DND-41 (cell line): Measurements from ENCODE around the gene OXTR.

Source experiments
- ATAC-seq: fragments of 200-7000 bp; cut with Tn5 transposase; 3 replicates; pipeline ENCODE4 v1.9.1; 2021; ENCODE audit warnings: low read depth; ENCODE audit not compliant: insufficient read depth
- DNase-seq: peaks from one replicate; pipeline ENCODE4 v3.0.0-alpha.2; 2020
- H2AFZ ChIP-seq: 2 replicates; pipeline ENCODE4 v1.6.0; 2012; ENCODE audit warnings: low read depth, low read length
- H3K27ac ChIP-seq: 2 replicates; pipeline ENCODE4 v1.5.1; 2012; ENCODE audit warnings: low read length, inconsistent platforms
- H3K27me3 ChIP-seq: fragments of 200-600 bp; sonication (generic); 2 replicates; pipeline ENCODE4 v1.6.0; 2012; ENCODE audit warnings: low read length, mild to moderate bottlenecking, inconsistent platforms; ENCODE audit not compliant: insufficient read depth, poor library complexity
- H3K36me3 ChIP-seq: 2 replicates; pipeline ENCODE4 v1.5.1; 2012; ENCODE audit warnings: low read length, inconsistent platforms; ENCODE audit not compliant: insufficient read depth
- H3K4me1 ChIP-seq: 2 replicates; pipeline ENCODE4 v1.5.1; 2012; ENCODE audit warnings: mild to moderate bottlenecking, low read length; ENCODE audit not compliant: insufficient read depth
- H3K4me2 ChIP-seq: 2 replicates; pipeline ENCODE4 v1.6.0; 2012; ENCODE audit warnings: mild to moderate bottlenecking, moderate library complexity, low read length, inconsistent platforms; ENCODE audit not compliant: insufficient read depth
- H3K4me3 ChIP-seq, 2 experiments: fragments of 200-600 bp in 1 of 2; shearing (Covaris generic) in 1 of 2; 2 replicates each; pipeline ENCODE4 v1.5.1; 2012 to 2016; ENCODE audit warnings: inconsistent platforms in 2 of 2, low read length in 2 of 2, mild to moderate bottlenecking in 2 of 2, low read depth in 1 of 2, moderate library complexity in 1 of 2
- H3K79me2 ChIP-seq: 2 replicates; pipeline ENCODE4 v1.6.0; 2012; ENCODE audit warnings: low read length, inconsistent platforms; ENCODE audit not compliant: insufficient read depth
- H3K9ac ChIP-seq: 2 replicates; pipeline ENCODE4 v1.6.0; 2012; ENCODE audit warnings: low read depth, mild to moderate bottlenecking, inconsistent platforms, low read length, moderate library complexity
- H3K9me3 ChIP-seq: 2 replicates; pipeline ENCODE4 v1.5.1; 2012; ENCODE audit warnings: low read length, moderate library complexity, mild to moderate bottlenecking, inconsistent platforms; ENCODE audit not compliant: insufficient read depth, severe bottlenecking
- H4K20me1 ChIP-seq: 2 replicates; pipeline ENCODE4 v1.6.0; 2012; ENCODE audit warnings: low read length; ENCODE audit not compliant: insufficient read depth
- EZH2 ChIP-seq: IDR thresholded peaks from 3 replicates; pipeline ENCODE4 v1.6.1; 2012; ENCODE audit warnings: borderline replicate concordance, low read depth, mild to moderate bottlenecking, moderate library complexity, low read length, inconsistent platforms; ENCODE audit not compliant: severe bottlenecking
- TF ChIP-seq, protein P1 (sequence below): IDR thresholded peaks from 2 replicates; pipeline ENCODE4 v1.5.1; 2012; ENCODE audit warnings: borderline replicate concordance, low read length, moderate library complexity, mild to moderate bottlenecking; ENCODE audit not compliant: poor library complexity, severe bottlenecking; ENCODE audit errors: extremely low read depth

OXTR gene

DNA sequence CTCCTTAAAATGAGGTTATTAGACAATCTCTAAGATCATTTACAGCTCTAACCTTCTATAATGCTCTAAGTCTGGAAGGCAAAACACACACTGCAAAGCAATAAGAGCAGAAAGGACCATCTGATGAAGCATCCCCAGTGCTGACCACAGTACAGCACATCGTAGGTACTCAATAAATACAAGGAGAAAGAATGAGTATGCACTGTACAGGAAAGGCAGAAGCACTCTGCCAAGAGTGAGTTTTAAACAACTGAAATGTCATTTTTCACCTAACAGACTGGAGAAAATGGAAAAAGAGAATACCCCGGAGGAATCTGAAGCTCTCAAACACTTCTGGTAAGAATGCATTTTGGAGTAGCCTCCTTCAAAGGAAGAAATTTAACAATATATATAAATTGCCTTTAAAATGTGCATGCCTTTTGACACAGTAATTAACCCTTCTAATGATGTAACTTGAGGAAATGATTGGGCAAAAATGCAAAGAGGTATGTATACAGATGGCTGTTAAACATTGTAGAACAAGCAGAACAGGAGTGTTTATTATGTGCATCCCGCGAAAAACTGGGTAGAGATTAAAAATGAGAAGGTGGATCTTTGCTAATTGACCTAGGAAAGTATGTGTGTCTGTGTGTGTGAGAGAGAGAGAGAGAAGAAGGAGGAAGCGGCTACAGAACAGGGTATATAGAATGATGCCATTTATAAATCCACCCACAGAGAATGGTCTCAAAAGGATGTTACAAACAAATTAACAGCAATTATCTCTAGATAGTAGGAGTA is 8.0 kb upstream of the OXTR start:
- H3K4me2 ChIP-seq: no peak overlapping the region
- H4K20me1 ChIP-seq: no peaks in the 10 kb centered on the region
- TF ChIP-seq, protein P1, sequence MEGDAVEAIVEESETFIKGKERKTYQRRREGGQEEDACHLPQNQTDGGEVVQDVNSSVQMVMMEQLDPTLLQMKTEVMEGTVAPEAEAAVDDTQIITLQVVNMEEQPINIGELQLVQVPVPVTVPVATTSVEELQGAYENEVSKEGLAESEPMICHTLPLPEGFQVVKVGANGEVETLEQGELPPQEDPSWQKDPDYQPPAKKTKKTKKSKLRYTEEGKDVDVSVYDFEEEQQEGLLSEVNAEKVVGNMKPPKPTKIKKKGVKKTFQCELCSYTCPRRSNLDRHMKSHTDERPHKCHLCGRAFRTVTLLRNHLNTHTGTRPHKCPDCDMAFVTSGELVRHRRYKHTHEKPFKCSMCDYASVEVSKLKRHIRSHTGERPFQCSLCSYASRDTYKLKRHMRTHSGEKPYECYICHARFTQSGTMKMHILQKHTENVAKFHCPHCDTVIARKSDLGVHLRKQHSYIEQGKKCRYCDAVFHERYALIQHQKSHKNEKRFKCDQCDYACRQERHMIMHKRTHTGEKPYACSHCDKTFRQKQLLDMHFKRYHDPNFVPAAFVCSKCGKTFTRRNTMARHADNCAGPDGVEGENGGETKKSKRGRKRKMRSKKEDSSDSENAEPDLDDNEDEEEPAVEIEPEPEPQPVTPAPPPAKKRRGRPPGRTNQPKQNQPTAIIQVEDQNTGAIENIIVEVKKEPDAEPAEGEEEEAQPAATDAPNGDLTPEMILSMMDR: no peak
- no peak for TF ChIP-seq EZH2
- ATAC-seq (no peak), DNase-seq (no peak)
- H2AFZ ChIP-seq: no peak overlapping the region
- H3K9ac ChIP-seq: no peak overlapping the region
- no peaks in the 10 kb centered on the region for H3K27me3 ChIP-seq
- no peak overlapping the region for H3K4me3 ChIP-seq
- no peaks in the 10 kb centered on the region for H3K36me3 ChIP-seq
- H3K4me1 ChIP-seq: no peaks in the 10 kb centered on the region
- H3K79me2 ChIP-seq: no peaks in the 10 kb centered on the region
- no peaks in the 10 kb centered on the region for H3K9me3 ChIP-seq
- H3K27ac ChIP-seq: no peak overlapping the region

DNA sequence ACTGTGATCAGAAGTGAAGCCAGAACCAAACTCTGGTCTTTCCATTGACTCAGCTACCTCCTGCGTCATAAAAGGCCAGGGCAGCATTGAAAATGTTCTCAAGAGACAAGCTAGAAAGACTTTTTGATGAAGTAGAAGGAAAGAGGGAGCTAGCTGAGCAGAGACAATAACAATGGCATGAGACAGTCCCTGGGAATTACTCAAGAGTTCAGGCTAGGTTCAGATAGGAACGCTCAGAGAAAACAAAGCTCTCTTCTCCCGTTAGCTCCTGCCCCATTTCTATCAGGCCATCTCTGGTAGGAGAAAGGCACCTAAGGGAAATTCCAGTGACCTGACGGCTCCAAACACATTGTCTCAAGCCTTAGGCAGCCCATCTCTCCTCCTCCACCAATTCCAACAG is 7.0 kb upstream of the OXTR start:
- Histone ChIP-seq H3K9ac (no peak overlapping the region), H3K27me3 (no peaks in the 10 kb centered on the region), H3K27ac (no peak overlapping the region), H3K79me2 (no peaks in the 10 kb centered on the region), H3K36me3 (no peaks in the 10 kb centered on the region), H3K4me2 (no peak overlapping the region), H3K4me1 (no peaks in the 10 kb centered on the region), H3K9me3 (no peaks in the 10 kb centered on the region), H4K20me1 (no peaks in the 10 kb centered on the region), H3K4me3 (no peak overlapping the region), H2AFZ (no peak overlapping the region)
- TF ChIP-seq, protein P1: no peak
- no peak for TF ChIP-seq EZH2
- DNase-seq (no peak), ATAC-seq (no peak)

DNA sequence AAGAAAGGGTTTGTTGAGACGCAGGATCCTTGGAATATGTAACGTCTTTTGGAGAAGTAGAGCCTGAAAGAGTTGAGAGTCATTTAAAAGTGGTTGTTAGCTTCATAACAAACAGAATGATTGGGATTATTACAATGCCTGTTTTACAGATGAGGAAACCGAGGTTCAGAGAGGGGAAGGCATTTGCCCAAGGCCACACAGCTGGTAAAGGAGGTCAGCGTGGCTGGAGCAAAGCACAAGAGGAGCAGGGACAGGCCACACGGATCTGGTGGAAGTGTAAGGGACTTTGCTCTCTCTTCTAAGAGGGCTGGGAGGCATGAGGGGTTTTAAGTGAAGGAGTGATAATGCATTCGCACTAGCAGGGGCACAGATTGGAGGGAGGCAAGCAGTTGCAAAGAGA is 6.2 kb upstream of the OXTR start:
- H3K27ac ChIP-seq: no peak overlapping the region
- H2AFZ ChIP-seq: no peak overlapping the region
- H3K4me2 ChIP-seq: no peak overlapping the region
- TF ChIP-seq EZH2: no peak
- TF ChIP-seq, protein P1: no peak
- H3K4me3 ChIP-seq: no peak overlapping the region
- H3K4me1 ChIP-seq: no peaks in the 10 kb centered on the region
- H4K20me1 ChIP-seq: no peaks in the 10 kb centered on the region
- DNase-seq (no peak), ATAC-seq (no peak)
- no peaks in the 10 kb centered on the region for H3K9me3 ChIP-seq
- no peaks in the 10 kb centered on the region for H3K36me3 ChIP-seq
- H3K79me2 ChIP-seq: no peaks in the 10 kb centered on the region
- H3K27me3 ChIP-seq: no peaks in the 10 kb centered on the region
- H3K9ac ChIP-seq: no peak overlapping the region
